AML-193 (cell line): ENCODE results near the gene MMP1.

Source experiments
- DNase-seq, 2 experiments: peaks; one replicate each; lab custom pipeline; 2025; lab: John Stamatoyannopoulos, UW

Gene MMP1

GRCh38 chr11:102806296-102806695, 8.3 kb upstream of the MMP1 start:
- no peak for DNase-seq

- peak; percentile 32 to 52 for DNase-seq
Measured at GRCh38 chr11:102802341-102802740, 4.4 kb upstream of the MMP1 start.

- DNase-seq = no peak
Measured at GRCh38 chr11:102800767-102801166, 2.8 kb upstream of the MMP1 start.

DNA sequence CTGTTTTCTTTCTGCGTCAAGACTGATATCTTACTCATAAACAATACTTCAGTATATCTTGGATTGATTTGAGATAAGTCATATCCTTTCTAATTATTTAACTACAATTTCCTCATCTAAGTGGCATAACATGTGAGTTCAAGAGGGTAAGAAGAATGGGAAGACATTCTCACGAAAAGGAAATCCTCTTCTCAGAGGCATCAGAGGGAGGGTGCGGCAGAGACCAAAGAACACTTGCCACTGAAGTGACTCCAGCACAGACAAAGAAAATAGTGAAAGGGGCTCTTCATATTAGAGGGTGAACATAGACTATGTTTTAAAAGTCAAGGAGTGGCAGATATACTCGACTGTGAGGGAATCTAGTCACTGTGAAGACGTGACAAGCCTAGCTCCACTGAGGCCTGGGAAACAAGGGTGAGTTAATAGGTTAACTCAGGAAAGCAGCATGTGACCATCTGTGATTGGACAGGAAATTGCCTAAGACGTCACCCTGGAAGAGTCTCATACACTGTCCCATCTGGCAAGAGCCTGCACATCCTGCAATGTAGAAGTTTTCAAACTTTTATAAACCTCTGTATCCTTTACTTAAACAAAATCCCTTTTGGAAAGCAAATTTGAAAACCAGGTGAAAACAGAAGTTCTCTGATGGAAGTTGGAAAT, 1.9 kb upstream of the MMP1 start:
- no peak for DNase-seq

- peak; percentile 13 to 14 for DNase-seq
Measured at GRCh38 chr11:102794382-102794781, 3.6 kb downstream of the MMP1 start.

GRCh38 chr11:102793677-102794290, 4.2 kb downstream of the MMP1 start:
- DNase-seq = no peak

GRCh38 chr11:102792604-102793003, 5.4 kb downstream of the MMP1 start:
- DNase-seq = no peak

GRCh38 chr11:102791271-102792036, 6.5 kb downstream of the MMP1 start:
- no peak for DNase-seq

DNA sequence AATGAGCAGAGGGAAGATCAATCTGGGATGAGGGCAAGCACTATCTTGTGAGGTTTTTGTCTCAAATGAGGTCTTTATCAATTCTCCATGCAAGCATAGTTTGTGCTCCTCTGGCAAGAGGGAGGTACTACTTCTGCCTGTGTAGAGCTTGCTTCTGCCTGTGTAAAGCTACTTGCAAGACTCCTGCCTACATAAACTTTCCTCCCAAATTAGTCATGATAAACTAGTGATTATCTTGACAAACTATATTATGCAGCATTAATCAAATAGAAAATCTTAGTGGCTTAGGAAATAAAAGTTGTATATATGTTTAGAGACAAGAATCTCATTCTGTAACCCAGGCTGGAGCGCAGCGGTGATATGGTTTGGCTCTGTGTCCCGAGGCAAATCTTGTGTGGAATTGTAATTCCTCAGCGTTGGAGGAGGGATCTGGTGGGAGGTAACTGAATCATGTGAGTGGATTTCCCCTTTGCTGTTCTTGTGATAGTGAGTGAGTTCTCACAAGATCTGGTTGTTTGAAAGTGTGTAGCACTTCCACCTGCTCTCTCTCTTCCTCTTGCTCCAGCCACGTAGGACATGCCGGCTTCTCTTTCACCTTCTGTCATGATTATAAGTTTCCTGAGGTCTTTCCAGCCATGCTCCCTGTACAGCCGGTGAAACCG, 9.5 kb downstream of the MMP1 start:
- DNase-seq = no peak

- no peak for DNase-seq
Measured at GRCh38 chr11:102784380-102784779, 13.6 kb downstream of the MMP1 start.

- no peak for DNase-seq
Measured at GRCh38 chr11:102783720-102784119, 14.2 kb downstream of the MMP1 start.

DNA sequence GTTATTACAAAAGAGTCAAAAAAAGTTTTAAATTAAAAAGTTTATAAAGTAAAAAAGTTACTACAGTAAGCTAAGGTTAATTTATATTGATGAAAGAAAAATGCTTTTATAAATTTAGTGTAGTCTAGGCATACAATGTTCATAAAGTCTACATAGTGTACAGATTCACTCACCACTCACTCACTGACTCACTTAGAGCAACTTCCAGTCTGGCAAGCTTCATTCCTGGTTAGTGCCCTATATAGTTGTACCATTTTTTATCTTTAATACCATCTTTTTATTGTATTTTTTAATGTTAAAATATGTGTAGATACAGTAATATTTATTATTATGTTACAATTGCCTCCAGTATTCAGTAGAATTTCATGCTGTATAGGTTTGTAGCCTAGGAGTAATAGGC, 14.9 kb downstream of the MMP1 start:
- DNase-seq = no peak

GRCh38 chr11:102781676-102782075, 16.3 kb downstream of the MMP1 start:
- DNase-seq = no peak

GRCh38 chr11:102780491-102780918, 17.5 kb downstream of the MMP1 start, which contains the start of gene MMP10:
TSS of gene MMP10 (minus strand) at chr11:102780628. CDS start at chr11:102780591, 37 bp downstream.
- DNase-seq = peak; percentile 21 to 22

DNA sequence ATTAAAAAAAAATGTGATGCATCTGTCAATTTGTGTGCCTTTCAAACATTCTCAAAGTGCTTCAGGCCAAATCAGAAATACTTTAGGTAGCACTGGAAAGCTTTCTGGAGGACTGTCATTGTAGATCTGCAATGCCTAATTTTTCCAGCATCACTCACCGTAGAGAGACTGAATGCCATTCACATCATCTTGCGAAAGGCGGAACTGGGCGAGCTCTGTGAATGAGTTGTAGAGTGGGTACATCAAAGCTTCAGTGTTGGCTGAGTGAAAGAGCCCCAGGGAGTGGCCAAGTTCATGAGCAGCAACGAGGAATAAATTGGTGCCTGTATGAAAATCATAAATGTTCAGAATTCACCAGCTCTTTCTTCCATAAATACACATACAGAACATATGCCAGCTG, 21.5 kb downstream of the MMP1 start:
- no peak for DNase-seq

DNA sequence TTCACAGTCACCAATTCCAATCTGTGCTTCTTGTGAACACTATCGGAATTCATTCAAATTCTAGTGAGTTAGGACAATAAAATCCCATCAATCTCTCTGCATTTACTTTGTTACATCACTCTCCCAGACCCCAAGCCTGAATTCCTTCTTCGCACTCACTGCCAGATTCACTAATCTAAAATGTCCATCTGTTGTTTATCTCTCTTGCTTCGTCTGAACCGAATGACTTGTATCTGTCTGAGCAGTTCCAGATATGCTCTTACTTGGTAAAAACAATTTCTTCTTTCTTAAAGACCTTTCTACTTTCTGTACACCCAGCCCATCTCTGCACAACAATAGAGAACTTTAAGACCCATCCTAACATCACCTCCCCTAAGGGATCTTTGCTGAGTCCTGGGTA, 24.6 kb downstream of the MMP1 start:
- DNase-seq = no peak

DNA sequence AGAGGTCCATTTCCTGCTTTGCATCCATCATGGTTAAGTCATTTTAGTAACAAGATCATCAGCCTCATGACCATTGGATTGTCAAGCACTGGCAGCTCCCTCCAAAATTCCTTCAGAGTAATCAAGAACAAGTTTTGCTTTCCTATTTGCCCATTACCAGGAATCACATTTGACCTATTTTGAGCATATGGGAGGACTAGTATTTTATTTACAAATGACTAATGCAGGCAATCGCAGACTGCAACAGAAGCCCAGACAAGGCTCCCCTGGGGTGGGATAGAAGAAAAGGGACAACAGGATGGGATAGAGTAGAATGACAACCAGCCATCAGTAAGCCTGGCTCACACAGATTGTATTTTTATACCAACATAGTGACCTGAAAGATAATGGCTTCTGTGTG, 26.6 kb downstream of the MMP1 start:
- DNase-seq = no peak

- no peak for DNase-seq
Measured at GRCh38 chr11:102770191-102770590, 27.8 kb downstream of the MMP1 start.

- DNase-seq = no peak
Measured at GRCh38 chr11:102767800-102768199, 30.2 kb downstream of the MMP1 start.

DNA sequence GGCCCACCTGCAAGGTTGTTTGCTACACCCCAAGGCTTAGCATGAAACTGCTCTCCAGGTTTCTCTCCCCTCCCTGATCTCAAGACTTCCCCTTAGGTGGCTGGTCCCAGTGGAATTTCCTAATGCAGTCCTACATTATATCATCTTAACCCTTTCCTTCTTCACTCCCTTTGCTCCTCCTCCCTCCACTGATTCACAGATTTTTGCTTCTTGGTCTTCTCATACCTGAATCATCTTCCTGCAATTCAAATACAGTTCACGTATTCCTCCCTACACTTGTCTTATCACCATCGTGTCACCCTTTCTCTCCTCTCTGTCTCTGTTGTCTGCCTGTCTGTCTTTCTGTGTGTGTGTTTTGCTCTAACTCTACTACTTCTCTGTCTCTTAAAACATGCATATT, 34.5 kb downstream of the MMP1 start:
- no peak for DNase-seq

DNA sequence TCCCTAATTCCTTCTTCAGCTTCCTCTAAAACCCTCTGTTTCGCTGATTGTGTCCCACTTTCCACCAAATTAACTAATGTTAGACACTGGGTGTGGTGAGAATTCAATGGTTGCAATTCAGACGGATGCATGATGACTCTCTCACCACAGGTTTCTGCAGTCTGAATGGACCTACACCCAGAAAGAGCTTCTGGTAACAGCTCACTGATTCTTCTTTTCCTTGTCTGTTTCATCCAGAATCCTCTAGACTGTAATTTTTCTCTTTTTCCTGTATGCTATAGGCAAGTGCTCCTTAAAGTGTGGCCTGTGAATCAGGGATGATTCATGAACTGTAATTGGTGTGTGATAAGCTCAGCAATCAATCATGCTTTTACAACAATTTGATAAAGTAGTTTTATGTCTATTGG, 35.6 kb downstream of the MMP1 start:
- DNase-seq = no peak

GRCh38 chr11:102761646-102762238, 36.2 kb downstream of the MMP1 start:
- no peak for DNase-seq
